HEK293T (cell line): Measurements from ENCODE around the gene CACTIN.

Source experiments
- CTCF ChIA-PET: fragments of 350-600 bp; formaldehyde crosslinking; extraction: SDS; loops from one replicate; lab custom pipeline; 2021; ENCODE audit warnings: antibody characterized with exemption, inconsistent platforms; lab: Yijun Ruan, JAX
- POLR2A ChIA-PET: fragments of 350-600 bp; formaldehyde crosslinking; extraction: SDS; loops from one replicate; lab custom pipeline; 2020; ENCODE audit warnings: antibody characterized with exemption, inconsistent platforms; lab: Yijun Ruan, JAX
- DNase-seq: peaks from one replicate; pipeline ENCODE4 v3.0.0; 2012; ENCODE audit warnings: mixed read lengths; ENCODE audit errors: extremely low spot score
- ARNT ChIP-seq: fragments of 450-650 bp; IDR thresholded peaks from 2 replicates; pipeline ENCODE4 v1.6.1; 2017; ENCODE audit warnings: mild to moderate bottlenecking
- BHLHE40 ChIP-seq: fragments of 450-650 bp; IDR thresholded peaks from 2 replicates; pipeline ENCODE4 v1.6.1; 2016; ENCODE audit warnings: mild to moderate bottlenecking, moderate library complexity, borderline replicate concordance
- CTBP1 ChIP-seq: fragments of 450-650 bp; IDR thresholded peaks from 2 replicates; pipeline ENCODE4 v1.6.1; 2016; ENCODE audit warnings: borderline replicate concordance
- ELF4 ChIP-seq: fragments of 450-650 bp; IDR thresholded peaks from 2 replicates; pipeline ENCODE4 v1.6.1; 2017; ENCODE audit warnings: antibody characterized with exemption
- FOXA1 ChIP-seq: fragments of 450-650 bp; IDR thresholded peaks from 2 replicates; pipeline ENCODE4 v1.6.1; 2016; ENCODE audit warnings: mild to moderate bottlenecking
- FOXK2 ChIP-seq: fragments of 450-650 bp; IDR thresholded peaks from 2 replicates; pipeline ENCODE4 v1.6.1; 2016; ENCODE audit warnings: mild to moderate bottlenecking
- FOXM1 ChIP-seq: fragments of 450-650 bp; IDR thresholded peaks from 2 replicates; pipeline ENCODE4 v1.6.1; 2017; ENCODE audit warnings: mild to moderate bottlenecking, borderline replicate concordance
- HDGF ChIP-seq: fragments of 450-650 bp; IDR thresholded peaks from 2 replicates; pipeline ENCODE4 v1.6.1; 2017; ENCODE audit warnings: antibody characterized with exemption, borderline replicate concordance
- L3MBTL2 ChIP-seq: fragments of 450-650 bp; conservative IDR thresholded peaks from 2 replicates; pipeline ENCODE4 v1.6.1; 2016; ENCODE audit warnings: mild to moderate bottlenecking
- LEF1 ChIP-seq: fragments of 450-650 bp; IDR thresholded peaks from 2 replicates; pipeline ENCODE4 v1.6.1; 2017; ENCODE audit warnings: mild to moderate bottlenecking, borderline replicate concordance
- NFRKB ChIP-seq: fragments of 450-650 bp; IDR thresholded peaks from 2 replicates; pipeline ENCODE4 v1.6.1; 2016; ENCODE audit warnings: mild to moderate bottlenecking, moderate library complexity
- SP1 ChIP-seq: fragments of 450-650 bp; IDR thresholded peaks from 2 replicates; pipeline ENCODE4 v1.6.1; 2017
- SUZ12 ChIP-seq: fragments of 450-650 bp; IDR thresholded peaks from 2 replicates; pipeline ENCODE4 v1.6.1; 2016; ENCODE audit warnings: mild to moderate bottlenecking
- TARDBP ChIP-seq: fragments of 450-650 bp; IDR thresholded peaks from 2 replicates; pipeline ENCODE4 v1.6.1; 2016
- ZNF384 ChIP-seq: fragments of 450-650 bp; IDR thresholded peaks from 2 replicates; pipeline ENCODE4 v1.6.1; 2016
- TF ChIP-seq, protein P1 (sequence below): fragments of 450-650 bp; IDR thresholded peaks from 2 replicates; pipeline ENCODE4 v1.6.1; 2016

Gene CACTIN

DNA sequence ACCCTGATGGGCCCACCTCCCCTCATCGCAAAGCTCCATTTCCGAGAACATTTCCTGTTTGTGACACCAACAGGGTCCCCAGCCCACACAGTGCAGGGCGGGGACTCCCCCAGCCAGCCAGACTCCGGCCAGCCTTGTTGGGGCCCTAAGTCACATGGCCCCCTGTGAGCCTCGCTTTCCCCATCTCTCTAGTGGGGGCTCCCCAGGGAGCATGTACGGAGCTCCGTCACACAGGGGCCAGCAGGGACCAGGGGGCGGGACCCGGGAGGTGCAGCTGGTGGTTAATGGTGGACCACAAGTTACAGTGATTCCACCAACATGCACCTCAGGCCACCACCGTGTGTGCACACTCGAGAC, 21.6 kb downstream of the CACTIN start:
- POLR2A ChIA-PET = interaction anchor here (0.8 kb wide), 1 partner anchor 115 kb away, joined by 3 read pairs; no protein-coding TSS in a partner anchor
- CTCF ChIA-PET = no interaction called here
- TF ChIP-seq FOXM1 (no peak), FOXK2 (no peak), FOXA1 (no peak), BHLHE40 (no peak), CTBP1 (no peak), ARNT (no peak), HDGF (no peak), SUZ12 (no peak), LEF1 (no peak), L3MBTL2 (no peak), SP1 (no peak)
- TF ChIP-seq, protein P1, sequence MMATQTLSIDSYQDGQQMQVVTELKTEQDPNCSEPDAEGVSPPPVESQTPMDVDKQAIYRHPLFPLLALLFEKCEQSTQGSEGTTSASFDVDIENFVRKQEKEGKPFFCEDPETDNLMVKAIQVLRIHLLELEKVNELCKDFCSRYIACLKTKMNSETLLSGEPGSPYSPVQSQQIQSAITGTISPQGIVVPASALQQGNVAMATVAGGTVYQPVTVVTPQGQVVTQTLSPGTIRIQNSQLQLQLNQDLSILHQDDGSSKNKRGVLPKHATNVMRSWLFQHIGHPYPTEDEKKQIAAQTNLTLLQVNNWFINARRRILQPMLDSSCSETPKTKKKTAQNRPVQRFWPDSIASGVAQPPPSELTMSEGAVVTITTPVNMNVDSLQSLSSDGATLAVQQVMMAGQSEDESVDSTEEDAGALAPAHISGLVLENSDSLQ = no peak
- DNase-seq = no peak

DNA sequence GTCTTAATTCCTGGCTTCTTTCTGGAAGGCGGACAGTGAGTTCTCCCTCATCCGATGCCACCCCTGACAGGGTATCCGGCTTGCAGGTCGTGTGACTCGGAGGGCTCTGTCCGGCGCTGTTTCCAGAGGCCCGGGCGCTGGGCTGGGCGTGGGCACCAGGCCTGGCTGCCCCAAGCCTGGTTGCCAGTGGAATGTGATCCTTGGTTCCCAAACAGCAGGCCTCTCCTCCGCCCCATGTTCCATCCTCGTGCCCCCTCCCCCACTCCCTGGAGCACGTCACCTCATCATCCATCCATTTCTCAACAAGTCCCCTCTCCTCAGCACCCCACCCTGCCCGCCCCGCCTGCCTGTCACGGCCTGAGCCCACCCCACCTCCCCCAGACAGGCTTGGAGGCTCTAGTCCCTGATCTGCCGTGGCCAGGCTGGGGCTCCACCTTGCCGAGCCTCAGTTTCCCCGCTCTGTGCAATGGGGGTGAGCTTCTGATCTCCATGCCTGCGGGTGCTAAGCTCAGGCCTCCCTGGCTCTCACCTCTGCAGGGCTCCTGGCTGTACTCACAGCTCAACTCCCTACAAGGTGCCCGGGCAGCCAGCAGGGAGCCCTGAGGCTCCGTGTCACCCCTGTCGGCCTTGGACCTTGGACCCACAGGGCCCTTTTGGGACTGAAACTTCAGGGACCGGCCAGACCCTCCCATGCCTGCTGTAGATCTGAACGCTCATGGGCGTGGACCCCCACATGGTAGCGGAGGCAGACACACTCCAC, 22.2 kb downstream of the CACTIN start:
- no peak for DNase-seq
- TF ChIP-seq, protein P1 = no peak
- ChIA-PET POLR2A (interaction anchor here (0.8 kb wide), 1 partner anchor 114 kb away, joined by 3 read pairs; no protein-coding TSS in a partner anchor), CTCF (no interaction called here)

DNA sequence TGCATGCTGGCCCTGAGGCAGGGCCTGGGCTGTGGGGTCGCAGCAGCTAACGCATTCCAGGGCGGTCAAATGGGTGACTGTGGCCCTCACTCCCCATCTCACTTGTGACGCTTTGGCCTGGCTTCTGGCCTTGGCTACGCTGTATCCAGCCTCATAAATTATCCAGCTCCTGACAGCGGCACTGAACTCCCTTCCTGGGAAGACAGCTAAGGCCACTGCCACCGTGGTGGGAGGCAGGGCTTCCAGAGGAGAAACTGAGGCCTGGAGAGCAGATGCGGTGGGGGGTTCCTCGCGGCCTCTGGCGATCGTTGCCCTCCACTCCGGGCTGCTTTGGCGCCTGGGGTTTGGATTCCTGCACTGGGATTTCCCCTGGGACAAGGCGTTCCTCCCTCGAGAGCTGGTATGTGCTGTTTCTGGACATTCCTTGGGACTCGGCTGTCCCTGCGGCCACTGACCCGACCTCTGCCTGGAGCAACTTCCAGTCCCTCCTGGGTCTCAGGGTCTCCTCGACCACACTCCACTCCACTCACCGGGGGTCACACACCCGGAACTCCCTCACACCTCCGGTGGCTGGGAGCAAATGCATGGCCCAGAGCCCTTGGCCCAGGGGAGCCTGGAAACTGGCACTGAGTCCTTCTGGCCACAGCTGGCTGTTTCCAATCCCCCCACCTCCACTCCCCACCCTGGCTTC, 23.3 kb downstream of the CACTIN start:
- TF ChIP-seq SP1 = no peak
- TF ChIP-seq, protein P1 = peak; percentile 81
- TF ChIP-seq ZNF384 = no peak
- no peak for TF ChIP-seq FOXK2
- ChIA-PET POLR2A (no interaction called here), CTCF (no interaction called here)
- DNase-seq = no peak

DNA sequence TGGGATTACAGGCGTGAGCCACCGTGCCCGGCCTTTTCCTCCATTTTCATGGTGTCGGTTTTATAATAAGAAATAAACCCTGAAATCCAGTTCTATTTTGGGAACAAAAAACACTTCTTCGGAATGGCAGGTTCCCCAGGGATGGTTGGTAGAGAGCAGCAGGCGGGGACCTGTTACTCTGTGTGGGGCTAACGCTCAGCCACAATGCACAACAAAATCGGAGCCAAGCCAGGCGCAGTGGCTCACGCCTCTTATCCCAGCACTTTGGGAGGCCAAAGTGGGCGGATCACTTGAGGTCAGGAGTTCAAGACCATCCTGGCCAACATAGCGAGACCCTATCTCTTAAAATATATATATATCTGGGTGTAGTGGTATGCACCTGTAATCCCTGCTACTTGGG, 25.6 kb downstream of the CACTIN start:
- DNase-seq = no peak
- no peak for TF ChIP-seq SP1
- no peak for TF ChIP-seq ELF4
- TF ChIP-seq L3MBTL2 = no peak
- no peak for TF ChIP-seq CTBP1
- no peak for TF ChIP-seq TARDBP
- no peak for TF ChIP-seq BHLHE40
- no peak for TF ChIP-seq FOXA1
- TF ChIP-seq ZNF384 = no peak
- TF ChIP-seq ARNT = no peak
- no peak for TF ChIP-seq NFRKB
- TF ChIP-seq, protein P1 = no peak
- TF ChIP-seq HDGF = no peak
- TF ChIP-seq FOXM1 = no peak
- TF ChIP-seq LEF1 = no peak
- TF ChIP-seq FOXK2 = no peak
- TF ChIP-seq SUZ12 = no peak
- CTCF ChIA-PET = interaction anchor here (0.7 kb wide), 1 partner anchor 42 kb away, joined by 3 read pairs; no protein-coding TSS in a partner anchor
- POLR2A ChIA-PET = no interaction called here

DNA sequence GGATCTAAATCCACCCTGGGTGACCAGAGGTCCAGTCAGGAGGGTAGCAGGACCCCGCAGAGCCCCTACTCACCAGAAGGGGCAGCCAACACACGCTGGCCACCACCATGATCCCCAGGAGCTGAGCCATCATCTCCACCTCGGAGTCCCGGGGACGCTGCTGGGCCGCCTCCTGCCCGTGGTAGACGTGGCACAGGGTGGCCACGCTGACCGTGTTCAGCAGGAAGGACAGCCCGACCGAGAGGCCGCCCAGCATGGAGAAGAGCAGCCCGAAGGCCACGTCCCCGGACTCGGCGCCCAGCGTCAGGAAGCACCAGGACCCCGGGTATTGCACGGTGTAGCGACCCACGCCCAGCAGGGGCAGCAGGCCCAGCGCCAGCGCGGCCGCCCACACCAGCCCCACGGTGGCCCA, 26.8 kb downstream of the CACTIN start:
- CTCF ChIA-PET = interaction anchor here (0.6 kb wide), 1 partner anchor 12 kb away, joined by 3 read pairs; no protein-coding TSS in a partner anchor
- TF ChIP-seq FOXK2 = no peak
- TF ChIP-seq FOXM1 = no peak
- TF ChIP-seq LEF1 = no peak
- TF ChIP-seq ZNF384 = no peak
- TF ChIP-seq HDGF = no peak
- DNase-seq = peak; percentile 58
- POLR2A ChIA-PET = interaction anchor here (0.6 kb wide), 1 partner anchor 23 kb away, joined by 3 read pairs; no protein-coding TSS in a partner anchor

DNA sequence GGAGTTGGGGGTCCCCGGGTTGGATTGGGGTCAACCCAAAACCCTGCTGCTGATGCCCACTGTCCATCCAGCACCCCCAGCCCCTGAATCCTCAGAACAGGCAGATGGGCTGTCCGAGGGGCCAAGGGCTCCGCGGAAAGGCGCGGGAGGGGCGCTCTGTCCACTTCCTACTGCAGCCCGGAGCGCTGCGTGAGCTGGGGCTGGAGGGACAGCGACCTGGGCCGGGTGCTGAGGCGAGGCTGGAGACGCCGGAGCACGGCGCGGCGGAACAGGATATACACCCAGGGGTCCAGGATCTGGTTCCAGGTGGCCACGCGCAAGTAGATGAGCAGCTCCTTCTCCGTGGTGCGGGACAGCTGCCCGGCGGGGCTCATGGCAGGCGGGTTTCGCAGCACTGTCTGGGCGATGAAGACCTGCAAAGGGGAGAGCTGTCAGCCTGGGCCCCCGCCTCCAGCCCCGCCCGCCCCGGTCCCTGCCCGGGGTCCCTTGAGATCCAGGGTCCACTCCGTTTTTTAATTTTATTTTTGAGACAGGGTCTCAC, 31.0 kb downstream of the CACTIN start:
- DNase-seq = no peak
- ChIA-PET POLR2A (no interaction called here), CTCF (no interaction called here)
- TF ChIP-seq FOXA1 = no peak
- TF ChIP-seq NFRKB = no peak
- no peak for TF ChIP-seq ZNF384
- no peak for TF ChIP-seq ELF4
- TF ChIP-seq L3MBTL2 = no peak
- no peak for TF ChIP-seq LEF1
